HG02884 (cell line): Measurements from ENCODE around the gene ZC3H6.
"Not testable (repeated sequence)": the region's sequence is repeated elsewhere in the genome, so short reads cannot be mapped to it uniquely, and the experiment has no call there.

Experiments used
- ATAC-seq: cut with Tn5 transposase; IDR thresholded peaks from one replicate; pipeline ENCODE4 v1.9.1; 2021; ENCODE audit warnings: mild to moderate bottlenecking, moderate library complexity; ENCODE audit not compliant: unreplicated experiment

ZC3H6 gene

DNA sequence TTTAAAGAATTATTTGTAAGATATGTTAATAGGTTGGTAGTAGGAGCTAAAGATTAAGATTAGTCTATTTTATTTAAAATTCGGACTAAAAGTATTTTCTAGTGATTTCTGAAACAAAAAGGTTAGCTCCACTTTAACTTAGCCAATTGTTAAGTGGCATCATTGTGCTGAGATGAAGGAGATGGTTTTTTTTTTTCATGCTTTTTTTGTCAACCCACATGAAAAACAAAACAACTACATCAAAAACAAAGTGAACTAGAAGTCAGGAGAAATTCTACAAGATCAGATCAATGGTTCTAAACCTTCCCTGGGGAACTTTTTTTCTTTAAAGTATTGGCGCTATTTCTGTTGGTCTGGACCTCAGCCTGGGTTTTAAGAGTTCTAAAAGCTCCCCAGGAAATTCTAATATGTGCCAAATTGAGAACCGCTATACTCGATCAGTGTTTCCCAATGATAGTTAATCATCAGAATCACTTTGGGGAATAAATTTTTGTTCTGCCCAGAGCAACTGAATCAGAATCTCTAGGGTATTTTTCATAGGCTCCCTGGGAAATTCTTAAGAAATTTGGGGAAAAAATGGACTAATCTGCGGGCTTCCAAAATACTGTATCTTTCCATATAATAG is 2.3 kb downstream of the ZC3H6 start:
- ATAC-seq: no peak

DNA sequence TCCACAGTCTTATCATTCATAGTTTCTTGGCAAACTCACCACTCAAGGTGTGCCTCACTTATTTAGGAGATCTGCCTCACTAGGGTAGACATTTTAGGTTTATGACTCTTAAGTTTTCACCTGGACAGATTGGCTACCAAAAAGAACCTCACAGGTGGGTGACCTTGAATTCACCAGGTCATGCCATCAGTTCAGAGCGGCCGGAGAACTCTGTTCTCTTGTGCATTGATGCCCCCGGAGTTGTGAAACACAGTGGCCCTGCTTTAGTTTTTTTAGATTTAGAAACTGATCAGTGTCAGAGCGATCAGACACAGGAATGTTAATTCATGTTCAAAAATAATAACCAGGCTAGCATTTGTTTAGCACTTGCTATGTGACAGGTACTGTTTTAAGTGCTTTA is 6.7 kb downstream of the ZC3H6 start:
- ATAC-seq: not testable (repeated sequence)

- not testable (repeated sequence) for ATAC-seq
Measured at GRCh38 chr2:112283535-112283934, 8.1 kb downstream of the ZC3H6 start.

DNA sequence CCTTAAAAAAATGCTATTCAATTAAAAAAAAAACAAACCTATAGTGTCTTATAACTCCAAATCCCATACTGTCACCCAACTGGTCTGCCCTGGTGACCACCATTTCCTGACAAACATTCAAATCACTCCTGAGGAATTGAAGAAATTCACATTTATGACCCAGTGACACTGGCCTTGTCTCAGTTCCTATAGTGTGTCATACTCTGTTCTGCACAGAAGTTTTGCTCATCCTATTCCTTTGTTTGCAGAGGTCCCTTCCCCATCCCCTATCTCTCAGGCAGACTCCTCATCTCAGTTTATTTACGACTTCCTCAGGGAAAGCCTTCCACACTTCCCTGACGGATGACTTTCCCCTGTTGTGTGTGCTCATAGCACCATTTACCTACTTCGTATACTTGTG is 14.7 kb downstream of the ZC3H6 start:
- no peak for ATAC-seq

GRCh38 chr2:112290648-112291047 is 15.3 kb downstream of the ZC3H6 start:
- ATAC-seq: no peak

GRCh38 chr2:112293636-112294401 is 18.4 kb downstream of the ZC3H6 start:
- no peak for ATAC-seq

DNA sequence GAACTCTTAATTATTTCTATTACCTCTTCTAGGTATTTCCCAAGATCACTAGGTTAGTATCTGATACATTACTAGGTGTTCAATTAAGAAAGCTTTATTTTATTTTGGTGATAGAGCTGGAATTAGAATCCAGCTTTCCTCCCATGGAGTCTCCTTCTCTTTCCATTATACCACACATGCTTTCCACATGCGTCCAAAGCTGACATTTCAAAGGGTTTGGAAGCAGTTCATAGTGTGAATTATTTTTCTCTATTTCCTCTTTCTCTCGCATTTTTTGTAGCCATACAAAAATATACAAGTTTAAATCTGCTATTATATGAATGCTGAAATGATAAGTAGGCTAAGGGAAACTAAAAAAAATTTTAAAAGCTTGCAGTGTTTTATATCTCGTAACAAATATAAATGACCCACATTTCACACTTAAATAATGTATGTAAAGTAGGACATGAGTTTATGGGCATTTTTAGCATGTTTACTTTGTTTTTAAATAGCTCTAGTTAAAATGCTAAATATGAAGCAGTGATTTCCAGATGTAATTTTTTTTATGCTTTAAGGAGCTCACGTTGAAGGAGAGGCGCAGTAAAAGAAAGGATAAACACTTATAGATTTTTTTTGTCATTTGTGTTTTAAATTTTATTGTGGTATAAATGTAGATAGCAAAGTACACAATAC is 20.1 kb downstream of the ZC3H6 start:
- no peak for ATAC-seq

GRCh38 chr2:112296407-112296806 is 21.0 kb downstream of the ZC3H6 start:
- no peak for ATAC-seq

GRCh38 chr2:112301171-112301584 is 25.8 kb downstream of the ZC3H6 start:
- no peak for ATAC-seq

DNA sequence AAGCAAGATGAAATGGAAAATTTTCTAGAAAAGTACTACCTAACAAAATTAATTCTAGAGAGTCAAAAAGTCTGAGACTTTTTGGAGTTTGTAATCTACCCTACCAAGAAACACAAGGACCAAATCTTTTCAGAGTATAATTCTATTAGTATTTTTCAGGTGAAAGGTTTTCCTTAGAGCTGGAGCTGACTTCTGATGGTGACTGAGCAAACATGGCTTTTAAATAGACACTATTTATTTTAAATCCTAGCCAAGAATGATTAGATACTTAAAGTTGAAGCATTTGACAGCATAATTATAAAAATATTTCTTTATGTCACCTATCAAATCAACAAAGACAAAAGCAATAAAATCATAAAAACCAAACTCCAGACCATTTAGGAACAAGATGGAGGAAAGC is 26.6 kb downstream of the ZC3H6 start:
- ATAC-seq: no peak

DNA sequence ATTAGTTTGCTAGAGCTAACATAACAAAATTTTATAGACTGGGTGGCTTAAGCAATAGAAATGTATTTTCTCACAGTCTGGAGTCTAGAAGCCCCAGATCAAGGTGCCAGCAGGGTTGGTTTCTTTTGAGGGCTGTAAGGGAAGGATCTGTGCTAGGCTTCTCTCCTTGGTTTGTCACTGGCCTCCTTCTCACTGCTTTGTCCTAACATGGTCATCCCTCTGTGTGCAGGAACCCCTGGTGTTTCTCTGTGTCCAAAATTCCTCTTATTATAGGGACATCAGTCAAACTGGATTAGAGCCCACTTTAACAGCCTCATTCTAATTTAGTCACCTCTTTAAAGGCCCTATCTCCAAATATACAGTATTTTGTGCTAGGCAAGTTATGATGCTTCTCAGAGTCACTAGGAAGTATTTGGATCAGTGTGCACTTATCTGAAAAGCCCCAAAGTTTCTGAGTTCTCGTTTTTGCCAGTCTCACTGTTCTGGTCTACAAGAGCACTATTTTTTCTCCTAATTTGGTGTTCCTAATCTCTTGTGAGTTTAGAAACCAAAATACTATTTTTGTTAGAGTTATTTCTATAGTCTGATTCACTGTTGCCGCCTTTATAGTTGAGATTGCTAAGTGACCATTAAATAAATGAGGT is 29.0 kb downstream of the ZC3H6 start:
- no peak for ATAC-seq

GRCh38 chr2:112305132-112305531 is 29.7 kb downstream of the ZC3H6 start:
- no peak for ATAC-seq

- no peak for ATAC-seq
Measured at GRCh38 chr2:112310906-112311305, 35.5 kb downstream of the ZC3H6 start.

DNA sequence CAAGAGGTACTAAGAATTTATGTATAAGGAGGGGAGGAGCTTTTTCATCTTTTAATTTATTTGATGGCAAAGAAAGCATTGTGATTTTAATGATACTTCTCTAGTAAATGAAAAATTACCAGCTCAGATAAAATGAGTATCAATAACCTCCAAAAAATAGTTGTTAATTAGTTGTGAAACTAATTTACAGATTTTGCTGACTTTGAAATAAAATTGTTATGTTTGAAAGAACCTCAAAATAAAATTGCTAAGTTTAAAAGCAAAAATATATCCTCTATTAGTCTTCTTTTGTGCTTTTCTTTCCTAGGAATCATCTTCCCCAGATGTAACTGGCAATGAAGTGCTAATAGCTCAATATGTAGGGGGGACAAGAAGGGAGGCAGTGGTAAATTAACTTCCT is 36.5 kb downstream of the ZC3H6 start:
- no peak for ATAC-seq

GRCh38 chr2:112312821-112313220 is 37.4 kb downstream of the ZC3H6 start:
- ATAC-seq: no peak

GRCh38 chr2:112314856-112315255 is 39.5 kb downstream of the ZC3H6 start:
- ATAC-seq: no peak

DNA sequence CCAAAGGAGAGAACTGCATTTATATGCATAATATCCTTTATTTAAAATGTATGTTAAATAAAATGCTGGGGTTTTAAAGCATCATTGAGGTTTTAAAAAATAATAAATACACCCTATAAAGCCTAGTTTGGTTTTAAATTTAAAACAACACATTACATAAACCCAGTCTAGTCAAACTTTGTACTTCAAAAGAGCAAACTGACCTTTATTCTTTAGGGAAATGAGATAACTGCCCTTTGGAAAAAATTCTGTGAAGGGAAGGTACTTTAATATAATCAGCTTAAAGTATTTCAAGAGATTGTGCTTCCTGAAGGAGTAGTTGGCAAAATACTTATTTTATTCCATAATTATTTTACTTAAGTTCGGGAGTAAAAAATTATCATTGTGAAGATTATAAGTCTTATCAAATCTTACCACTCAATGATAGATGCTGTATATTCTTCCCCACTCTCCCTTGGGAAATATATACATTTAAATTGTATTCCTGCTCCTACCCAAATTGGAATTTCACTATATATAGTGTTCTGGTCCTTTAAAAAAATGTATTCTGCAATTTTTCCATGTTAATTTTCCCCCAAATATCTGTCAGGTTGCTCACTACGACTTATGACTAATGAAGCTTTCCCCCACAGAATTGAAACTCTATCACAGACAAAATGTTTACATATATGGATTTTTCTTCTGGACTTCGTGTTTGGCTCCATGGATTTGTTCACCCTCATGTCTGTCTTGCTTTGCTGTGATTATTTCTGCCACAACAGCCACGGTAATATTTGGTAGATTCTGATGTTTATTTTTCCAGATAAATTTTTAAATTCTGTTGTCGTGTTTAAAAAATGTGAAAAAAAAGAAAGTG is 42.1 kb downstream of the ZC3H6 start:
- ATAC-seq: no peak

- ATAC-seq: no peak
Measured at GRCh38 chr2:112318515-112318914, 43.1 kb downstream of the ZC3H6 start.

DNA sequence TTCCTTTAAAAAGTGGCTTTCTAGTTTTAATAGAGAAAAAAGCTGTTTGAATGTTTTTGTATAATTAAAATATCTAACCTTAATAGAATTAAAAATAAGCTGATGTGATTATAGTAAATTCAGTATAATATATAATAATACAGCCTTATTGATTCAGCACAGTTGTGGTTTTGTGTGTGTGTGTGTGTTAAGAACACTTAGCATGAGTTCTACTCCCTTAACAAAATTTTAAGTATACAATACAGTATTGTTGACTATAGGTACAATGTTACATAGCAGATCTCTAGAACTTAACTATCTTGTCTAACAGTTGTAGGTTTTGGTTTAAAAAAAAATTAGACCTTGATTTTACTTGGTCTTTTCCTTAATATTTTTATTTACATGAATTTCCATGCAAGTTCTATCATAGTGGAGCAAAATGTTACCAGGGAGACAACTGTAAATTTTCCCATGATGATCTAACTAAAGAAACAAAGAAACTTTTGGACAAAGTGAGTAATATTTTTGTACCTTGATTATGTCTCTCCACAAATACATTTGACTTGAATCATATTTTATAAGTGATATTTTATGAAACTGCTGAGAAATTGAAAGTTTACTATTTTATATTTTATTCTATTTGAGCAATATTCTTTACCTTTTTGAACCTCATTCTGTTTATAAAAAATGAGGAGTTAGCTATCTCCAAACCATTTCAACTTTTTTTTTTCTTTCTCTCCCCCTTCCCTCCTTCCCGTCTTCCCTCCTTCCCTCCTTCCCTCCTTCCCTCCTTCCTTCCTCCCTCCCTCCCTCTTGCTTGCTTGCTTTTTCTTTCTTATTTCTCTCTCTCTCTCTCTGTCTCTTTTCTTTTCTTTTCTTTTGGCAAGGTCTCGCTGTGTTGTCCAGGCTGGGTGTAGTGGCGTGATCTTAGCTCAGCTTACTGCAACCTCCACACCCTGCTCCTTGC is 46.3 kb downstream of the ZC3H6 start:
- ATAC-seq: no peak

- no peak for ATAC-seq
Measured at GRCh38 chr2:112322919-112323318, 47.5 kb downstream of the ZC3H6 start.
